Neural progenitor cell (in vitro differentiated cells): ENCODE results near the gene HDC.

Source experiments
- EZH2 ChIP-seq: fragments of 200-600 bp; sonication (generic); IDR thresholded peaks from 2 replicates; pipeline ENCODE4 v1.6.1; 2017; ENCODE audit warnings: antibody characterized with exemption, mild to moderate bottlenecking, moderate library complexity
- TF ChIP-seq, protein P1 (sequence below): fragments of 200-600 bp; sonication (generic); IDR thresholded peaks from 2 replicates; pipeline ENCODE4 v1.5.1; 2017; ENCODE audit warnings: antibody characterized with exemption, mild to moderate bottlenecking

DNA sequence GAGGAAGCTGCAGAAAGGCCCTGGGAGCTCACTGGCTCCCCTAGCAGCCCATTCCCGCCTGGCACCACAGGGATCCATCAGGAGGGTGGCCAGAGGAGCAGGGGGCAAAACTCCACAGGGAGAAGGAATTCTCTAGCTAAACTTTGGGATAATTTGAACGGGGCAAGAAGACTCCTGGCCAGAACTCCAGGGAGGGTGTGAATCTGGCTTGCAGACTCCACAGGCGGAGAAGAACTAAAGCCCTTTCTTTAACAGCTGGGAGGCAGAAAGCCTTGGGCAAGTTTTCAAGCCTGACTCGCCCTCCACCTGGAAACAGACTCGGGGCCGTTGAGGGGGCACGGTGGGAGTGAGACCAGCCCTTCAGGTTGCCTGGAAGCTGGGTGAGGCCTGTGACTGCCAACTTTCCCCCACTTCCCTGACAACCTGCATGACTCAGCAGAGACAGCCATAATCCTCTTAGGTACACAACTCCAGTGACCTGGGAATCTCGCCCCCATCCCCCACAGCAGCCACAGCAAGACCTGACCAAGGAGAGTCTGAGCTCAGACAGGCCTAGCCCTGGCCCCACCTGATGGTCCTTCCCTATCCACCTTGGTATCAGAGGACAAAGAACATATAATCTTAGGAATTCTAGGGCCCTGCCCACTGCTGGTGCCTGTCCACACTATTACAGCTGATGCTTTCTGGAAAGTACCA lies 54.9 kb downstream of the HDC start:
- TF ChIP-seq, protein P1, sequence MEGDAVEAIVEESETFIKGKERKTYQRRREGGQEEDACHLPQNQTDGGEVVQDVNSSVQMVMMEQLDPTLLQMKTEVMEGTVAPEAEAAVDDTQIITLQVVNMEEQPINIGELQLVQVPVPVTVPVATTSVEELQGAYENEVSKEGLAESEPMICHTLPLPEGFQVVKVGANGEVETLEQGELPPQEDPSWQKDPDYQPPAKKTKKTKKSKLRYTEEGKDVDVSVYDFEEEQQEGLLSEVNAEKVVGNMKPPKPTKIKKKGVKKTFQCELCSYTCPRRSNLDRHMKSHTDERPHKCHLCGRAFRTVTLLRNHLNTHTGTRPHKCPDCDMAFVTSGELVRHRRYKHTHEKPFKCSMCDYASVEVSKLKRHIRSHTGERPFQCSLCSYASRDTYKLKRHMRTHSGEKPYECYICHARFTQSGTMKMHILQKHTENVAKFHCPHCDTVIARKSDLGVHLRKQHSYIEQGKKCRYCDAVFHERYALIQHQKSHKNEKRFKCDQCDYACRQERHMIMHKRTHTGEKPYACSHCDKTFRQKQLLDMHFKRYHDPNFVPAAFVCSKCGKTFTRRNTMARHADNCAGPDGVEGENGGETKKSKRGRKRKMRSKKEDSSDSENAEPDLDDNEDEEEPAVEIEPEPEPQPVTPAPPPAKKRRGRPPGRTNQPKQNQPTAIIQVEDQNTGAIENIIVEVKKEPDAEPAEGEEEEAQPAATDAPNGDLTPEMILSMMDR = no peak
- TF ChIP-seq EZH2 = no peak
